SH-SY5Y (cell line): Measurements from ENCODE around the gene C1orf53.

Source experiments
- GATA2 ChIP-seq: IDR thresholded peaks from 2 replicates; pipeline ENCODE4 v1.6.1; 2011; ENCODE audit warnings: mild to moderate bottlenecking, low read depth, low read length
- GATA3 ChIP-seq: IDR thresholded peaks from 2 replicates; pipeline ENCODE4 v1.6.1; 2011; ENCODE audit warnings: low read depth, mild to moderate bottlenecking, low read length, moderate library complexity

DNA sequence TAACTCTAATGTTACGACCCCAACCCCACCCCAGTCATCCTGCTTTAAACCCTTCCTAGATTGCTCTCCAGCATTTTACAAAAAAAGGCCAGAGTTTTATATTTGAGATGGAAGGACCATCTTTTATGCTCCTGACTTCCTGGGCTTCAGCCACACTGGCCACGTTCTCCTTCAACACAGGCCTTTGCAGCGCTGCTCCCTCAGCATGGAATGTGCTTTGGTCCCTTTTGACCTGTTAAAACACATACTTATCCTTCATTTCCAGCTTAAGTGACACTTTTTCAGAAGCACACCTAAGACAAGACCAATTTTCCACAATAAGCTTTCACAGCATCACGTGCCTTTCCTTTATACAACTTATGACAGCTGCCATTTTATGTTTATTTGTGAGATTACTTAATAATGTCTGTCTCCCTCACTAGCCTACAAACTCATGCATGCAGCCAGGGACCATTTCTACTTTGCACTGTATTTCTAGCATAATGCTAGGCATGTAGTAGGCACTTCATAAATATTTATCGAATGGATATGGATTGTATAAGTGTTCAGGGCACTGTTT is 49.3 kb downstream of the C1orf53 start:
- TF ChIP-seq GATA2, result no peak
- no peak for TF ChIP-seq GATA3
